HG02610 (cell line): ENCODE data around the gene UBXN11.

ENCODE experiments used
- ATAC-seq: cut with Tn5 transposase; IDR thresholded peaks from one replicate; pipeline ENCODE4 v1.9.1; 2021; ENCODE audit warnings: mild to moderate bottlenecking, moderate library complexity; ENCODE audit not compliant: unreplicated experiment

The UBXN11 gene

GRCh38 chr1:26276432-26276838 lies 30.0 kb downstream of the UBXN11 start:
- ATAC-seq = no peak

- ATAC-seq = no peak
Observed at GRCh38 chr1:26275580-26276431, 30.6 kb downstream of the UBXN11 start.

GRCh38 chr1:26274801-26275425 lies 31.5 kb downstream of the UBXN11 start:
- no peak for ATAC-seq

DNA sequence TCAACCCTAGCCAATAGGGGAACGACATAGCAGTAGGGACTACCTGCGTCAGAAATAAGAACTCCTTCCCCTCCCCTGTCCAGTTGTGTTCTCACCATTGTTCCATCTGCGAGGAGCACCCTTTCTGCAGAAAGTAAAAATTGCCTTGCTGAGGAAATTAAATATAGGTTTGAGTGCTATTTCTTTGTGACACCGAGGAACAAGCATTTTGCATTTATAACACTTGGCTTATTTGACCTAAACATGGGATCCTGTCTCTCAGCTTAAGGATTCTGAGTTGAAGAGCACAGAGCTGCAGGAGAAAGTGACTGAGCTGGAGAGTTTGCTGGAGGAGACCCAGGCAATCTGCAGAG lies 37.3 kb downstream of the UBXN11 start:
- ATAC-seq = no peak

- no peak for ATAC-seq
Observed at GRCh38 chr1:26268290-26269197, 37.9 kb downstream of the UBXN11 start.

DNA sequence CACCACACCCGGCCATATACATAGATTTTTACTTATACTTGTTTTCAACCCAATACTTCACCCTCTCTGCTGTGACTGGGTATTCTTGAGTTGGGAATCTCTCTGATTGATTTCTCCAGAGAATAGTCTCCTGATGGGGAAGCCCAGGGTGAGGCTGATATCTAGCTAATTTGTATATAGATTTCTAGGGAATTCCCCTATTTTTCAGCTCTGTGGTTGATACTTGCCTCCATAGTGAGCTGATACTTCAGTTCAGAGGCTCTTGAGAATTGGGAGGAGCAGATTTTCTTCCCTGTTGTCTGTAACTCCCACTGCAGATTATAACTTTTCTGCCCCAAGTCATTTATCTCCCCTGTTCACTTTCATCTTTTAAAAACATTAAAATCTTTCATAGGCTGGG lies 41.0 kb downstream of the UBXN11 start:
- no peak for ATAC-seq

- ATAC-seq = no peak
Observed at GRCh38 chr1:26263212-26263611, 43.2 kb downstream of the UBXN11 start.

- ATAC-seq = no peak
Observed at GRCh38 chr1:26259578-26259977, 46.9 kb downstream of the UBXN11 start.

- no peak for ATAC-seq
Observed at GRCh38 chr1:26259005-26259404, 47.4 kb downstream of the UBXN11 start.

DNA sequence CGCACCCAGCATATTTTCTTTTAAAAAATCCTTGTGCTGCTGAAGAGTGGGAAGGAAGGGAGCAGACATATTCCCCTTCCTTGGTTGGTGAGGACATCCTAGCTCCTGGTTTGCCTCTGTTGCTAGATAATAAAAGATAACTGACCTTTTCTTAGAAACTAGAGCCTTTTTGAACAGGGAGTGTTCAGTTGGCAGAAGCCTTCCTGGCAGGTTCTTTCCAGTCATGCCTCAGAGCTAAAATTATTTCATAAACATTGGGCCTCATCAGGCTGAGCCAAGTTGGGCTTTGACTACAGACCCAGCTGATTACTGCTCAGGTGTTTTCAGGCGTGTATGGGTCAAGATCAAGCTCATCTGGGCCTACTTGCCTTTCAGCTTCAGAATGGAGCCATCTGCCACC lies 49.2 kb downstream of the UBXN11 start:
- ATAC-seq = no peak

DNA sequence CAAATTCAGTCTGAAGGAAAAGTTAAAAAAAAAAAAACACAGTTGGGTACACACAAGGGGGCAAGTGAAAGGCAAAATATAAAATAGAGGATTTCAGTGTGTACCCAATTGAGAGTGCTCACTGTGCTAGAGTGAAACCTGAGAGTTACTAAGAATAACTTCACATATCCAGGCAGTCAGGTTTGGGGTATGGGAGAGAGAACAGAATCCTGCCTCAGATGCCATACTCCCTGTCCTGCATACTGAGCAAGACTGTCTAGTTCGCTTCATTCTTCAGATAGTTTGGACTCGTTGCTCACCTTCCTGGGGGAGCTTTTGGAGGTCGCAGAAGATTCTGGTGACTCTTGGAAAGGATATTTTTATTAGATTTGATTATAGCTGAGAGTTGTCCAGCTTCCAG lies 52.0 kb downstream of the UBXN11 start:
- ATAC-seq = no peak

DNA sequence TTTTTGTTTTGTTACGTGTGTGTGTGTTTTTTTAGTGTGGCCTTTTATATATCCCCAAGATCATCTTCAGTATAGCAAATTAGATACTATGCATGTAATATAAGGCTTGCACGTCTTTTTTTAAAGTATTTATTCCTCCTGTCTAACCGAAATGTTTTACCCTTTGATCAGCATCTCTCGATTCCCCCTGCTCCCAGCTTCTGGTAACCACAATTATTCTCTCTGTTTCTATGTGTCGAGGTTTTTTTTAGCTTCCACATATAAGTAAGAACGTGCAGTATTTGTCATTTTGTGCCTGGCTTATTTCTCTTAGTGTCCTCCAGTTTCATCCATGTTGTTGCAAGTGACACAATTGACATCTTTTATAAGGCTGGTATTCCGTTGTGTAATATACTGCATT lies 53.7 kb downstream of the UBXN11 start:
- ATAC-seq = no peak

DNA sequence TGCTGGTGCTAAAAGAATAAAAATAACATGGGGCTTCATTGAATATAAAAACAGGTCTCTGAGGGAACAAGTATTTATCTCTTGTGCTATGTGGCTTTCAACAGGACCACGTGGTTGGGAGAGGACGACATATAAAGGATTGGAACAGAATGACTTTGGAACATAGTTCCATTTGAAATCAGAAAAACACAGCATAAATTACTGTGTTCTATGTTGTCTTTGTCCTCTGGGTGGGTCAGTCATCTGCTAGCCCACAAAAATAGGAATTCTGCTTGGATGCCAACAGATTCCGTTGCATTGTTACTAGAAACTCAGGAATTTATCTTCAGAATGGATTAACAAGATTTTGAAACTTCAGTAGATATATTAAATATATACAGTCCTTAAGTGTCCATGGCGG lies 66.5 kb downstream of the UBXN11 start:
- no peak for ATAC-seq

GRCh38 chr1:26237230-26237966 lies 69.0 kb downstream of the UBXN11 start:
- ATAC-seq = no peak

GRCh38 chr1:26234644-26235370 lies 71.6 kb downstream of the UBXN11 start:
- ATAC-seq = peak; percentile 9

DNA sequence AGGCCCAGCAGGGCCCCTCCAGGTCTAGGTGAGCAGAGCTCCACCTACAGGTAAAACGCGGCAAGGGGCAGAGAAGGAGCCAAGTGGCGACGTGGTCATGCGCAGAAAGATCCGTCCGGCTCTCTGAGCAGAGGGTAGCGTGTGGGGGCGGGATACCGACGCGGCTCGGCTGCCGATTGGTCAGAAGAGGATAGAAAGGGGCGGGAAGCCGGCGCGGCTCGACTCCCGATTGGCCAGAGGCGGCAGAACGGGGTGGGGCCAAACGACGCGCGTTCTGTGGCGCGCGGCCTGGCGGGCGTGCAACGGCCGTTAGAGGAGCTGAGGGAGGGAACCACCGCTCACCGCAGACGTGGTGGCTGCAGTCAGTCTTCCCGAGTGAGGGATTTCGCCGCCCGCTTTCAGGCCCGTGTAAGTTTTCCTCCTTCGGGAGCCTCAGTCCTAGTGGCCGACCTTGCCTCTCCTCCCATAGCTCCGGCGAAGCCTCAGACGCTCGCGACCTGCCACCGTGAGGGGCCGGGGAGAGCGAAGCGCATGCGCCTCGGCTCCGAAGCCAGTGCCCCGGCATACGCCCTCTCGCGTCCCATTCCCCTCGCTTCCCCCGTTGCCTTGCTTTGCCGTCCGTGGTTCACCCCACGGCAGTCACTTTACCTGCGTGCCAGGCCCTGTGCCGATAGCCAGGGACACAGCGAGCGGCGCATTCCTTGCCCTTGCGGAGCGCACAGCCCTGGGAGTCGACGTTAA lies 72.4 kb downstream of the UBXN11 start, which contains the start of gene CEP85:
TSS of gene CEP85 (plus strand) at position 298 of the 741 bp plus-strand sequence. CDS start 5,584 bp downstream, outside the sequence.
- peak; percentile 91 for ATAC-seq
